ENCODE data around the gene LRRN2.

The LRRN2 gene

GRCh38 chr1:204592246-204592948 is 93.1 kb downstream of the LRRN2 start:
- TF ChIP-seq REST (IDR thresholded peaks at IDR 0.05; ENCODE audit: insufficient read depth in 1 of 2, low read depth in 2 of 2, low read length in 2 of 2): no peak
- TF ChIP-seq TAF1 (IDR thresholded peaks at IDR 0.05; ENCODE audit: borderline replicate concordance, insufficient read depth, low read length): no peak
- no peak for TF ChIP-seq POLR2AphosphoS5 (IDR thresholded peaks at IDR 0.05; ENCODE audit: low read depth, low read length)
- TF ChIP-seq FOXP2 (optimal IDR thresholded peaks at IDR 0.05; ENCODE audit: borderline replicate concordance, extremely low read depth, extremely low read length, insufficient read depth): no peak
- TF ChIP-seq SIN3A (IDR thresholded peaks at IDR 0.05; ENCODE audit: borderline replicate concordance, insufficient read depth, low read length): no peak

- TF ChIP-seq FOXP2 (optimal IDR thresholded peaks at IDR 0.05; ENCODE audit: borderline replicate concordance, extremely low read depth, extremely low read length, insufficient read depth) (no peak), REST (IDR thresholded peaks at IDR 0.05; ENCODE audit: insufficient read depth in 1 of 2, low read depth in 2 of 2, low read length in 2 of 2) (no peak), POLR2AphosphoS5 (IDR thresholded peaks at IDR 0.05; ENCODE audit: low read depth, low read length) (no peak), SIN3A (IDR thresholded peaks at IDR 0.05; ENCODE audit: borderline replicate concordance, insufficient read depth, low read length) (no peak), TAF1 (IDR thresholded peaks at IDR 0.05; ENCODE audit: borderline replicate concordance, insufficient read depth, low read length) (no peak)
These were observed 94.0 kb downstream of the LRRN2 start for GRCh38 chr1:204591473-204592090.

GRCh38 chr1:204589409-204590038 is 96.0 kb downstream of the LRRN2 start:
- TF ChIP-seq FOXP2 (optimal IDR thresholded peaks at IDR 0.05; ENCODE audit: borderline replicate concordance, extremely low read depth, extremely low read length, insufficient read depth) (no peak), TAF1 (IDR thresholded peaks at IDR 0.05; ENCODE audit: borderline replicate concordance, insufficient read depth, low read length) (no peak), REST (IDR thresholded peaks at IDR 0.05; ENCODE audit: insufficient read depth in 1 of 2, low read depth in 2 of 2, low read length in 2 of 2) (no peak), POLR2AphosphoS5 (IDR thresholded peaks at IDR 0.05; ENCODE audit: low read depth, low read length) (no peak), SIN3A (IDR thresholded peaks at IDR 0.05; ENCODE audit: borderline replicate concordance, insufficient read depth, low read length) (no peak)

GRCh38 chr1:204588826-204589225 is 96.7 kb downstream of the LRRN2 start:
- TF ChIP-seq FOXP2 (optimal IDR thresholded peaks at IDR 0.05; ENCODE audit: borderline replicate concordance, extremely low read depth, extremely low read length, insufficient read depth): no peak
- no peak for TF ChIP-seq REST (IDR thresholded peaks at IDR 0.05; ENCODE audit: insufficient read depth in 1 of 2, low read depth in 2 of 2, low read length in 2 of 2)
- no peak for TF ChIP-seq SIN3A (IDR thresholded peaks at IDR 0.05; ENCODE audit: borderline replicate concordance, insufficient read depth, low read length)
- no peak for TF ChIP-seq POLR2AphosphoS5 (IDR thresholded peaks at IDR 0.05; ENCODE audit: low read depth, low read length)
- TF ChIP-seq TAF1 (IDR thresholded peaks at IDR 0.05; ENCODE audit: borderline replicate concordance, insufficient read depth, low read length): no peak

Measured in PFSK-1 (cell line).